Transverse colon (tissue), 4 donors: ENCODE data around the gene KCNG4. TPM values are rescaled to one million over a fixed set of nuclear protein-coding genes. Genes with fewer than 3 reads are reported as not detected.

Experiments
- DNase-seq: peaks from one replicate; pipeline ENCODE4 v3.0.0-alpha.2; 2019
- H3K27ac ChIP-seq, 4 donors: fragments of 200-600 bp; sonication (generic); 2 replicates each; pipeline ENCODE4 v1.5.1; 2016 to 2018; ENCODE audit warnings: inconsistent platforms in 4 of 4
- H3K27me3 ChIP-seq: fragments of 200-600 bp; sonication (generic); 2 replicates; pipeline ENCODE4 v1.5.1; 2017; ENCODE audit warnings: inconsistent platforms
- H3K36me3 ChIP-seq, 4 donors: fragments of 200-600 bp; sonication (generic); 2 replicates each; pipeline ENCODE4 v1.5.1; 2017 to 2019; ENCODE audit warnings: inconsistent platforms in 4 of 4
- H3K4me1 ChIP-seq, 4 donors: fragments of 200-600 bp; sonication (generic); 2 replicates each; pipeline ENCODE4 v1.5.1; 2017 to 2020; ENCODE audit warnings: inconsistent platforms in 4 of 4
- H3K4me3 ChIP-seq, 4 donors: fragments of 200-600 bp; sonication (generic); 1 replicate in 1 of 4; 2 replicates in 3 of 4; pipeline versions ENCODE4 v1.5.1 to v1.6.1; 2017 to 2019; ENCODE audit warnings: inconsistent platforms in 4 of 4
- H3K9me3 ChIP-seq, 2 donors: fragments of 200-600 bp; sonication (generic); 2 replicates each; pipeline ENCODE4 v1.5.1; 2017 to 2019; ENCODE audit warnings: inconsistent platforms in 2 of 2
- EP300 ChIP-seq: sonication (generic); formaldehyde crosslinking; IDR thresholded peaks from one replicate; pipeline ENCODE4 v1.6.1; 2017; ENCODE audit warnings: antibody characterized with exemption, low read depth
- POLR2A ChIP-seq: fragments of 450-650 bp; IDR thresholded peaks from one replicate; pipeline ENCODE4 v1.6.1; 2016; ENCODE audit warnings: antibody characterized with exemption, mild to moderate bottlenecking, moderate library complexity
- POLR2AphosphoS5 ChIP-seq, 3 donors: sonication (generic); formaldehyde crosslinking; IDR thresholded peaks; one replicate each; pipeline ENCODE4 v1.6.1; 2016; ENCODE audit warnings: antibody characterized with exemption in 3 of 3
- WGBS, 2 donors: methylation state at CpG; one replicate each; pipeline ENCODE4 v1.1.5; 2018; ENCODE audit warnings: low coverage in 1 of 2; 5-methylcytosine and 5-hydroxymethylcytosine counted together
- in situ Hi-C, 4 donors: fragments of 200-750 bp; cut with MboI; loops; one replicate each; pipeline versions ENCODE4 v1.15.0 to v1.15.1; 2017; ENCODE audit warnings: low sequenced_read_pairs in 3 of 4, low pct_ligation_motif_present in 1 of 4, low pct_unique_long_range_greater_than_20kb in 1 of 4
- intact Hi-C: fragments of 100-400 bp; cut with DNase I; formaldehyde crosslinking; loops from one replicate; pipeline ENCODE4 v1.15.1; 2023; ENCODE audit warnings: low total_unique reads
- total RNA-seq, 4 donors: library from RNA; depleted of rRNA; stranded (reverse); fragments of >200 nt; gene quantifications; one replicate each; pipeline ENCODE4 v1.1.0, GENCODE V29; 2016
- TF ChIP-seq, protein P1 (sequence below), 5 experiments: fragments of 200-600 bp in 3 of 5; fragments of 450-650 bp in 2 of 5; sonication (generic) in 3 of 5; IDR thresholded peaks; 1 replicate in 2 of 5; 2 replicates in 3 of 5; pipeline ENCODE4 v1.5.1; 2016 to 2017; ENCODE audit warnings: antibody characterized with exemption in 5 of 5, inconsistent platforms in 3 of 5, mild to moderate bottlenecking in 2 of 5, moderate library complexity in 1 of 5

KCNG4 gene
- total RNA-seq, 4 donors from 2014 or later: not detected

- no peaks in the 10 kb centered on the region for H3K4me1 ChIP-seq
- 42% methylated on average over 4 of the region's 4 CpGs; no CpG with 5 or more reads in 1 of the 2 donors for WGBS, 2 donors
- in situ Hi-C loops: no loop called here
- no peaks in the 10 kb centered on the region for H3K27me3 ChIP-seq
- no peaks in the 10 kb centered on the region for H3K9me3 ChIP-seq
- intact Hi-C loops: no loop called here
- no peak overlapping the region for H3K27ac ChIP-seq
- peak; percentile 20 for DNase-seq
- no peak for TF ChIP-seq EP300
- TF ChIP-seq, protein P1, sequence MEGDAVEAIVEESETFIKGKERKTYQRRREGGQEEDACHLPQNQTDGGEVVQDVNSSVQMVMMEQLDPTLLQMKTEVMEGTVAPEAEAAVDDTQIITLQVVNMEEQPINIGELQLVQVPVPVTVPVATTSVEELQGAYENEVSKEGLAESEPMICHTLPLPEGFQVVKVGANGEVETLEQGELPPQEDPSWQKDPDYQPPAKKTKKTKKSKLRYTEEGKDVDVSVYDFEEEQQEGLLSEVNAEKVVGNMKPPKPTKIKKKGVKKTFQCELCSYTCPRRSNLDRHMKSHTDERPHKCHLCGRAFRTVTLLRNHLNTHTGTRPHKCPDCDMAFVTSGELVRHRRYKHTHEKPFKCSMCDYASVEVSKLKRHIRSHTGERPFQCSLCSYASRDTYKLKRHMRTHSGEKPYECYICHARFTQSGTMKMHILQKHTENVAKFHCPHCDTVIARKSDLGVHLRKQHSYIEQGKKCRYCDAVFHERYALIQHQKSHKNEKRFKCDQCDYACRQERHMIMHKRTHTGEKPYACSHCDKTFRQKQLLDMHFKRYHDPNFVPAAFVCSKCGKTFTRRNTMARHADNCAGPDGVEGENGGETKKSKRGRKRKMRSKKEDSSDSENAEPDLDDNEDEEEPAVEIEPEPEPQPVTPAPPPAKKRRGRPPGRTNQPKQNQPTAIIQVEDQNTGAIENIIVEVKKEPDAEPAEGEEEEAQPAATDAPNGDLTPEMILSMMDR (IDR thresholded peaks at IDR 0.05): no peak
- no peak for TF ChIP-seq POLR2AphosphoS5 (IDR thresholded peaks at IDR 0.05)
- TF ChIP-seq POLR2A: no peak
- no peaks in the 10 kb centered on the region for H3K36me3 ChIP-seq
- H3K4me3 ChIP-seq: no peak overlapping the region
These were observed 26.6 kb upstream of the KCNG4 start for GRCh38 chr16:84266451-84266850.

GRCh38 chr16:84262939-84263338 is 23.1 kb upstream of the KCNG4 start:
- intact Hi-C loops: no loop called here

GRCh38 chr16:84262031-84262430 is 22.2 kb upstream of the KCNG4 start:
- Histone ChIP-seq H3K9me3 (no peaks in the 10 kb centered on the region), H3K27ac (no peak overlapping the region), H3K27me3 (no peaks in the 10 kb centered on the region), H3K4me1 (no peaks in the 10 kb centered on the region), H3K36me3 (no peaks in the 10 kb centered on the region), H3K4me3 (no peak overlapping the region)
- intact Hi-C loops: no loop called here
- 86% methylated on average over 4 of the region's 4 CpGs; no CpG with 5 or more reads in 1 of the 2 donors for WGBS, 2 donors
- no peak for DNase-seq
- in situ Hi-C loops: no loop called here
- TF ChIP-seq, protein P1 (IDR thresholded peaks at IDR 0.05): no peak
- no peak for TF ChIP-seq POLR2AphosphoS5 (IDR thresholded peaks at IDR 0.05)
- TF ChIP-seq EP300: no peak
- no peak for TF ChIP-seq POLR2A

More at GRCh38 chr16:84262939-84263338, 23.1 kb upstream of the KCNG4 start:
- Histone ChIP-seq H3K36me3 (no peaks in the 10 kb centered on the region), H3K4me3 (no peak overlapping the region), H3K4me1 (no peaks in the 10 kb centered on the region), H3K27me3 (no peaks in the 10 kb centered on the region), H3K9me3 (no peaks in the 10 kb centered on the region), H3K27ac (no peak overlapping the region)
- in situ Hi-C loops: no loop called here
- WGBS, 2 donors: 94 to 100% methylated on average over 2 to 3 of the region's 3 CpGs
- TF ChIP-seq EP300 (no peak), POLR2AphosphoS5 (IDR thresholded peaks at IDR 0.05) (no peak), POLR2A (no peak)
- TF ChIP-seq, protein P1 (IDR thresholded peaks at IDR 0.05): no peak
- no peak for DNase-seq

DNA sequence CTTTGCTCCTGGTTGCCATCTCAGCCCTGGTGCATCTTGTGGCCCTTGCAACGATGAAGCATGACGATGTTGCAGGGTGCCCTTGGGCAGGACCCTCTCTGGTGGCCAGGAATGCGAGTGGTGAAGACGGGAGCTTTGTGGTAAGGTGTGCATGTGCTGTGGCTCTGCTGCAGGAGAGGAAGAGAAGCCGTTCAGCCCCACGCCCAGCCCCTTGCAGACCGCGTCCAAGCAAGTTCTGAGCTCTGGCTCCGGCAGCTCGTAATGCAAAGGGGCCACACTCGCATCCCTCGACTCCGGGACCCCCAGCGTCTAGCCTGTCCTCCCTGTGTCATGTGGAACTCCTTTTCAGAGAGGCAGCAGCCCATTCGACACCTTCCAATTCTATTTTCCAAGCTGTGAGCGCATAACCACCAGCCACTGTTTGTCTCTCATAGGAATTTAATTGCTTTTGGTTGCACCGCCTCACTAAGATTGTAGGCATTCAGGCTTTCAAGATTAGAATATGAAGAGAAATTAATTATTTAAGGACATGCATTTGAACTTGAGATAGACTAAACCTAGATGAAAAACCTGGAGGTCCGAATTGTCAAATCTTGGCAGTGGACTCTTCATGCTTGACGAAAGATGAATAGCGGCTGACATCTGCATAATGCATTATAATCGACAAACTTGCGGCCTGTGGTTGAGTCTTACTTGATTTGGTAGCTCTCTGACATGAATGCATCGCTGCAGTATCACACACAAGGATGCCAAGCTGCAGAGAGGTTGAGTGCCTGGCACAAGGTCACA is 21.1 kb upstream of the KCNG4 start:
- TF ChIP-seq EP300: no peak
- TF ChIP-seq POLR2AphosphoS5 (IDR thresholded peaks at IDR 0.05): no peak
- TF ChIP-seq, protein P1 (IDR thresholded peaks at IDR 0.05): no peak
- TF ChIP-seq POLR2A: no peak
- no peak for DNase-seq
- Histone ChIP-seq H3K4me3 (no peak overlapping the region), H3K9me3 (no peaks in the 10 kb centered on the region), H3K27me3 (peaks cover 7% of the 10 kb centered on the region), H3K27ac (no peak overlapping the region), H3K36me3 (no peaks in the 10 kb centered on the region), H3K4me1 (no peaks in the 10 kb centered on the region)
- 80 to 84% methylated on average over 1 to 22 of the region's 23 CpGs for WGBS, 2 donors
- in situ Hi-C loops: no loop called here
- intact Hi-C loops: no loop called here
